AG04449 (cell line): ENCODE measurements around the gene PDE9A.

ENCODE experiments used
- CTCF ChIA-PET: fragments of 350-600 bp; formaldehyde crosslinking; extraction: SDS; loops from one replicate; lab custom pipeline; 2021; ENCODE audit warnings: antibody characterized with exemption; lab: Yijun Ruan, JAX
- POLR2A ChIA-PET: fragments of 400-600, 350-600 bp; formaldehyde crosslinking; extraction: SDS; loops from one replicate; lab custom pipeline; 2020; ENCODE audit warnings: antibody characterized with exemption, inconsistent platforms; lab: Yijun Ruan, JAX
- DNase-seq: peaks from one replicate; pipeline ENCODE4 v3.0.0-alpha.2; 2010; ENCODE audit warnings: low read depth, low spot score
- H3K4me3 ChIP-seq: 2 replicates; pipeline ENCODE4 v1.5.1; 2011; ENCODE audit warnings: low read depth, mild to moderate bottlenecking, control low read depth, low read length
- TF ChIP-seq, protein P1 (sequence below): IDR thresholded peaks from one replicate; pipeline ENCODE4 v1.5.1; 2011; ENCODE audit warnings: mild to moderate bottlenecking, moderate library complexity, low read length, control low read depth, inconsistent platforms; ENCODE audit not compliant: insufficient read depth; ENCODE audit errors: missing control alignments

PDE9A gene

DNA sequence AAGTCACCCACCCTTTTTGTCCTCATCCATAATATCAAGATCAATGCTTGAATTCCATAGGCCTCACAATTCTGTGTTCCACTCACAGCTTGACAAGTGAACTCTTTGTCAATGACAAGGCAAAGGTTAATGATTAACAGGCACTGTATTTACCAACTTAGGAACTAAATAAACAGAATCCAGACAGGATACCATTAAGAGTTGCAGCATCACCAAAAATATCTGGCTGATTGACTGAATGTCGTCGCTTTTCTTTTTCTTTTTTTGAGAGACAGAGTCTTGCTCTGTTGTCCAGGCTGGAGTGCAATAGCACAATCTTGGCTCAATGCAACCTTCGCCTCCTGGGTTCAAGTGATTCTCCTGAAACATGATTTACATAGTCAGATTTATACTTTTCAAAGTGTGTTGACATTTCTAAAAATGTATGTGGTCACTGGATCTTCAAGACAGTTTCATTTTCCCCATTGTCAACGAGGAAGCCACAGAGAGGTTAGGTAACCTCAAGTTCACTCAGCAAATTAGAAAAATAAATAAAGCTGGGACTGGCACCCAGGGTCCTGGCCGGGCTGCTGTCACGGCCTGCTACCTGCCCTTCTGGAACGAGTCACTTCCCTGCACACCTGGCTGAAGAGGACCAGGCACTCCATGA lies 81.0 kb downstream of the PDE9A start:
- no peak for DNase-seq
- CTCF ChIA-PET = no interaction called here

DNA sequence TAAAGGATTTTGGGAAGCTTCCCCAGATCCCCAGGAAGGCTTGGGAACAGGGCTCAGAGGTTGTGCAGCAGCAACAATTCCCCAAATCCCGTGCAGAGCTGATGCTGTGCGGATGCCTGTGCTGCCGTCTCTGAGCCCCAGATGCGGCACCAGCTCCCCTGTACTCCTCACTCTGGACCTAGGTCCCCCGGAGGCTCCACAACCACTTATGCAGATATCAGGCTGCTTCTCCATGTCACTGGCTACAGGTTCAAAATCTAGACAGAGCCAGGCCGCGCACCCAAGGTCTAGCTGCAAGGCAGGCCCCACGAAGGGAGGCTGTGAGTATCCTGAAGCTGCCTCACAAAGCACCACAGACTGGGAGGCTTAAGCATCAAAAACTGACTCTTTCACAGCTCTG lies 81.6 kb downstream of the PDE9A start:
- POLR2A ChIA-PET = no interaction called here
- DNase-seq = no peak
- CTCF ChIA-PET = no interaction called here
- TF ChIP-seq, protein P1, sequence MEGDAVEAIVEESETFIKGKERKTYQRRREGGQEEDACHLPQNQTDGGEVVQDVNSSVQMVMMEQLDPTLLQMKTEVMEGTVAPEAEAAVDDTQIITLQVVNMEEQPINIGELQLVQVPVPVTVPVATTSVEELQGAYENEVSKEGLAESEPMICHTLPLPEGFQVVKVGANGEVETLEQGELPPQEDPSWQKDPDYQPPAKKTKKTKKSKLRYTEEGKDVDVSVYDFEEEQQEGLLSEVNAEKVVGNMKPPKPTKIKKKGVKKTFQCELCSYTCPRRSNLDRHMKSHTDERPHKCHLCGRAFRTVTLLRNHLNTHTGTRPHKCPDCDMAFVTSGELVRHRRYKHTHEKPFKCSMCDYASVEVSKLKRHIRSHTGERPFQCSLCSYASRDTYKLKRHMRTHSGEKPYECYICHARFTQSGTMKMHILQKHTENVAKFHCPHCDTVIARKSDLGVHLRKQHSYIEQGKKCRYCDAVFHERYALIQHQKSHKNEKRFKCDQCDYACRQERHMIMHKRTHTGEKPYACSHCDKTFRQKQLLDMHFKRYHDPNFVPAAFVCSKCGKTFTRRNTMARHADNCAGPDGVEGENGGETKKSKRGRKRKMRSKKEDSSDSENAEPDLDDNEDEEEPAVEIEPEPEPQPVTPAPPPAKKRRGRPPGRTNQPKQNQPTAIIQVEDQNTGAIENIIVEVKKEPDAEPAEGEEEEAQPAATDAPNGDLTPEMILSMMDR = no peak
- H3K4me3 ChIP-seq = no peak overlapping the region

More for the DNA sequence above, 81.0 kb downstream of the PDE9A start:
- TF ChIP-seq, protein P1 = no peak
- POLR2A ChIA-PET = no interaction called here
- no peak overlapping the region for H3K4me3 ChIP-seq

DNA sequence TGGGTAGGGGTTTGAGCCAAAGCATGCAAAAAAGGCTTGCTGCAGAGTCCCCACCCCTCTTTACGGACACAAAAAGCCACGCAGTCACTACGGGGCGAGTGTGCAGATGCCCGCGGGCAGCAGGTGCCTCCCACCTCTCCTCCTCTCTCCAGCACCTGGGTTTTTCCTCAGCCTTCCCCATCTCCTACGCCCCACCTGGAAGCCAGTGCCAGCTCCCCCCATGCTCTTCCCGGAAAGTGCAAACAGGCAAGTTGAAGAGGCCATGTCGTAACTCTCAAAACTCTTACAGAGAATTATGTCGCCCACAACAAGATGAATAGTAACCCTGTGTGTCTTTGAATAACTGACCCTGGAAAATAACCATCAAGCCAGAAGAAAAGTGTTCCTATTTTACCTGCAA lies 82.5 kb downstream of the PDE9A start:
- H3K4me3 ChIP-seq = no peak overlapping the region
- ChIA-PET CTCF (no interaction called here), POLR2A (no interaction called here)
- no peak for DNase-seq
- TF ChIP-seq, protein P1 = no peak

DNA sequence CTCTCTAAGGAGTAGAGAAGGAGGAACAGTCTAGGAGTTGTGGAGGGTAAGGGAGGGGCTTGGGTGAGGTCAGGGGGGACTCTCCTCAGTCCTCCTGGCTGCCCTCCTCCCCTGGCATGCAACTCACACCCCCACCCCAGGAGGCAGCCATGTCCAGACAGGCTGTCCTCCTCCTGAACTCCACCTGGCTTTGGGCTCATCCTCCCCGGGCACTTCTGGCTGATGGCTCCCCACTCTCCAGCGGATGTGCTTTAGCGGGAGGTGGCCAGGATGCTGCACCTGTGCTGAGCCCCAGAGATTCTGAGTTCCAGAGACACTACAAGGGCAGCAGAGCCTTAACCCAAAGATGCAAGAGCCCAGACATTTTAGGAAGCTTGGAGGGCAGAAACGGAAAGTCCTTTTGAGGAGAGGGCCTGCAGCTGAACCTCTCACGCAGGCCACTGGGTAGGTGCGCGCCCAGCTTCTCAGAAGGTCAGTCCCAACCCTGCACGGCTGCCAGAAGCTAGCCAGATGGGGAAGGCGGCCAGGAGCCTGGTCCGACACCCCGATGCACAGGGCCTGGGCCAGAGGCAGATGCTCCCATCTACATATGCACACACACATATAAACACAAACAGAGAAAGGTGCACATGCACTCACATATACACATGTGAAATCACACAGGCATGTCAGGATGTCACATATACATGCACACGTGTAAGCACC lies 83.4 kb downstream of the PDE9A start:
- no peak overlapping the region for H3K4me3 ChIP-seq
- TF ChIP-seq, protein P1 = no peak
- POLR2A ChIA-PET = no interaction called here
- CTCF ChIA-PET = no interaction called here
- no peak for DNase-seq

DNA sequence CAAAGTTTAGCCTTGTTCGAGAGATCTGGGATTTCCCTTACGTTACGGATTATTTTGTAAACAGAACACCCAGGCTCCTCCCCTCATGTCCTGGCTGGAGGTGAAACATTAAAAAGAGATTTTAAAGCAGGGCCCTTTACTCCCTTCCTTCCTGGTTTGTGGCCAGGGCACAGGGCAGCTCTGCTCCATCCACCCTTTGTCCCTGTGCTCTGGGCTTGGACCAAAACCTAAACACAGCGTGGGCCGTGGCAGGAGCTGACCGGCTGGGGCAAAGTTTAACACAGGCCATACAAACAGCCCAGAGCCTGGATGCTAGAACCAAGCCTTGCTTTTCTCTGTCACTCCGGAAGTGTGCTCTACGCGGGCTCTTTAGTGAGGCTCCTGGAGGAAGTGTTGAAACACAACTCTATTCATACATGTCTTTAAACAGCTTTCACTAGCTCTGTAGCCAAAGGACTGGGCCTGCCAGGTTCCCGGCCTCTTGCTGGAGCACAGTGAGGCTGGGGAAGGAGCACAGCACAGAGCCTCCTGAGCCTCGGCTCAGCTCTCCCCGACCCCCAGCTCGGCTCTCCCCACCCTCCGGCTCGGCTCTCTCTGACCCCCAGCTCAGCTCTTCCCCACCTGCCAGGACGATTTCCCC lies 84.7 kb downstream of the PDE9A start:
- no peak for DNase-seq
- H3K4me3 ChIP-seq = no peak overlapping the region
- TF ChIP-seq, protein P1 = no peak
- ChIA-PET POLR2A (no interaction called here), CTCF (no interaction called here)
